ENCODE measurements around the gene CAT. TPM values are rescaled to one million over a fixed set of nuclear protein-coding genes. Genes with fewer than 3 reads are reported as not detected.
"Not testable (repeated sequence)": the region's sequence is repeated elsewhere in the genome, so short reads cannot be mapped to it uniquely, and the experiment has no call there.

CAT gene
- total RNA-seq, 1 donor from 2014 or later: 126 TPM

- Histone ChIP-seq H3K27ac (replicated peaks) (no peak overlapping the region), H3K9me3 (replicated peaks) (peaks cover 21% of the 10 kb centered on the region), H3K36me3 (no peaks in the 10 kb centered on the region), H3K4me1 (no peaks in the 10 kb centered on the region), H3K27me3 (ENCODE audit: low read depth) (no peaks in the 10 kb centered on the region), H3K4me3 (no peak overlapping the region)
- no peak for DNase-seq
- TF ChIP-seq, protein P1, sequence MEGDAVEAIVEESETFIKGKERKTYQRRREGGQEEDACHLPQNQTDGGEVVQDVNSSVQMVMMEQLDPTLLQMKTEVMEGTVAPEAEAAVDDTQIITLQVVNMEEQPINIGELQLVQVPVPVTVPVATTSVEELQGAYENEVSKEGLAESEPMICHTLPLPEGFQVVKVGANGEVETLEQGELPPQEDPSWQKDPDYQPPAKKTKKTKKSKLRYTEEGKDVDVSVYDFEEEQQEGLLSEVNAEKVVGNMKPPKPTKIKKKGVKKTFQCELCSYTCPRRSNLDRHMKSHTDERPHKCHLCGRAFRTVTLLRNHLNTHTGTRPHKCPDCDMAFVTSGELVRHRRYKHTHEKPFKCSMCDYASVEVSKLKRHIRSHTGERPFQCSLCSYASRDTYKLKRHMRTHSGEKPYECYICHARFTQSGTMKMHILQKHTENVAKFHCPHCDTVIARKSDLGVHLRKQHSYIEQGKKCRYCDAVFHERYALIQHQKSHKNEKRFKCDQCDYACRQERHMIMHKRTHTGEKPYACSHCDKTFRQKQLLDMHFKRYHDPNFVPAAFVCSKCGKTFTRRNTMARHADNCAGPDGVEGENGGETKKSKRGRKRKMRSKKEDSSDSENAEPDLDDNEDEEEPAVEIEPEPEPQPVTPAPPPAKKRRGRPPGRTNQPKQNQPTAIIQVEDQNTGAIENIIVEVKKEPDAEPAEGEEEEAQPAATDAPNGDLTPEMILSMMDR (IDR thresholded peaks at IDR 0.05; ENCODE audit: borderline replicate concordance): no peak
- intact Hi-C loops (cut with micrococcal nuclease): no loop called here
These were observed 22.6 kb upstream of the CAT start for GRCh38 chr11:34416088-34416487.

- Histone ChIP-seq H3K27ac (replicated peaks) (no peak overlapping the region), H3K27me3 (ENCODE audit: low read depth) (no peaks in the 10 kb centered on the region), H3K4me1 (no peaks in the 10 kb centered on the region), H3K9me3 (replicated peaks) (peaks cover 21% of the 10 kb centered on the region), H3K4me3 (no peak overlapping the region), H3K36me3 (no peaks in the 10 kb centered on the region)
- TF ChIP-seq, protein P1 (IDR thresholded peaks at IDR 0.05; ENCODE audit: borderline replicate concordance): no peak
- intact Hi-C loops (cut with micrococcal nuclease): no loop called here
- no peak for DNase-seq
These were observed 22.0 kb upstream of the CAT start for GRCh38 chr11:34416766-34417165.

- H3K27ac ChIP-seq (replicated peaks): no peak overlapping the region
- intact Hi-C loops (cut with micrococcal nuclease): no loop called here
- TF ChIP-seq, protein P1 (IDR thresholded peaks at IDR 0.05; ENCODE audit: borderline replicate concordance): peak; percentile 13
These were observed 21.5 kb upstream of the CAT start for GRCh38 chr11:34417202-34417601.

GRCh38 chr11:34419158-34419557 is 19.6 kb upstream of the CAT start:
- Histone ChIP-seq H3K36me3 (no peaks in the 10 kb centered on the region), H3K27ac (replicated peaks) (no peak overlapping the region), H3K4me1 (peaks cover 10% of the 10 kb centered on the region), H3K9me3 (replicated peaks) (no peaks in the 10 kb centered on the region), H3K4me3 (no peak overlapping the region), H3K27me3 (ENCODE audit: low read depth) (no peaks in the 10 kb centered on the region)
- intact Hi-C loops (cut with micrococcal nuclease): no loop called here
- TF ChIP-seq, protein P1 (IDR thresholded peaks at IDR 0.05; ENCODE audit: borderline replicate concordance): no peak
- no peak for DNase-seq

More at GRCh38 chr11:34417202-34417601, 21.5 kb upstream of the CAT start:
- Histone ChIP-seq H3K27me3 (ENCODE audit: low read depth) (no peaks in the 10 kb centered on the region), H3K36me3 (no peaks in the 10 kb centered on the region), H3K9me3 (replicated peaks) (peaks cover 18% of the 10 kb centered on the region), H3K4me3 (no peak overlapping the region), H3K4me1 (peaks cover 4% of the 10 kb centered on the region)
- no peak for DNase-seq

DNA sequence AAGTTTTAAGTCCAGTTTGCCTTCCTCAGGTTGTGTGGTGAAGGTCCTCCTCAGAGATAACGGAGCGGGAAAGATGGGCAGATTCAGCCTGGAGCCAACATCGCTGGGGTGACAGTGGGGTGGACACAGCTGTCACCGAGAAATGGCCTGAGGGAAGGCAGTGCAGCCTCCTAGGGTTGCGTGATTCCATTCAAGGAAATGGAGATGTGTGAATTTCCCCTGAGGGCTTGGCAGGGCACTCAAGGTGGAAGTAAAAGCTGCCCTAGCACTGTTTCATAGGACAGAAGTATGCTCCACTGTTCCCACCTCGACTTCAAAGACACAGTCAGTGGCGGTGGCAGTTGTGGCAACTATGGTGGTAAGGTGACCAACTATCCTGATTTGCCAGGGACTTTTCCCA is 15.4 kb upstream of the CAT start:
- Histone ChIP-seq H3K9me3 (replicated peaks) (no peaks in the 10 kb centered on the region), H3K27me3 (ENCODE audit: low read depth) (no peaks in the 10 kb centered on the region), H3K27ac (replicated peaks) (no peak overlapping the region), H3K36me3 (no peaks in the 10 kb centered on the region), H3K4me3 (no peak overlapping the region), H3K4me1 (peaks cover 10% of the 10 kb centered on the region)
- DNase-seq: no peak
- TF ChIP-seq, protein P1 (IDR thresholded peaks at IDR 0.05; ENCODE audit: borderline replicate concordance): no peak
- intact Hi-C loops (cut with micrococcal nuclease): no loop called here

GRCh38 chr11:34424826-34425225 is 13.9 kb upstream of the CAT start:
- intact Hi-C loops (cut with micrococcal nuclease): not testable (repeated sequence)

More at GRCh38 chr11:34424826-34425225, 13.9 kb upstream of the CAT start:
- H3K9me3 ChIP-seq (replicated peaks); H3K27ac ChIP-seq (replicated peaks); H3K4me3 ChIP-seq; DNase-seq; H3K36me3 ChIP-seq; H3K27me3 ChIP-seq (ENCODE audit: low read depth): not testable (repeated sequence)
- H3K4me1 ChIP-seq: peaks cover 10% of the 10 kb centered on the region

Data from left ventricle myocardium inferior (tissue), 1 donor.